Epithelial cell of proximal tubule (primary cell): ENCODE data around the gene ST8SIA1. TPM values are rescaled to one million over a fixed set of nuclear protein-coding genes. Genes with fewer than 3 reads are reported as not detected.

ENCODE experiments used
- DNase-seq: peaks from one replicate; pipeline ENCODE4 v3.0.0-alpha.2; 2011; ENCODE audit warnings: low read depth
- H3K4me3 ChIP-seq: 2 replicates; pipeline ENCODE4 v1.5.1; 2011; ENCODE audit warnings: low read depth, mild to moderate bottlenecking, low read length
- CTCF ChIP-seq: conservative IDR thresholded peaks from 2 replicates; pipeline ENCODE4 v1.5.1; 2012; ENCODE audit warnings: low read depth, mild to moderate bottlenecking, low read length
- total RNA-seq: library from RNA; depleted of rRNA; stranded (reverse); fragments of >200 nt; gene quantifications from 2 replicates; pipeline ENCODE4 v1.2.3, GENCODE V29; 2015

Gene ST8SIA1
- total RNA-seq, 1 donor from 2014 or later, result 1.0 TPM

GRCh38 chr12:22329621-22330020, 4.9 kb downstream of the ST8SIA1 start:
- no peak for DNase-seq
- TF ChIP-seq CTCF, result no peak

GRCh38 chr12:22325218-22325617, 9.3 kb downstream of the ST8SIA1 start:
- no peak for TF ChIP-seq CTCF
- no peak for DNase-seq

More at GRCh38 chr12:22329621-22330020, 4.9 kb downstream of the ST8SIA1 start:
- no peak overlapping the region for H3K4me3 ChIP-seq

GRCh38 chr12:22322091-22322490, 12.4 kb downstream of the ST8SIA1 start:
- DNase-seq, result no peak
- TF ChIP-seq CTCF, result no peak
- no peak overlapping the region for H3K4me3 ChIP-seq

More at GRCh38 chr12:22325218-22325617, 9.3 kb downstream of the ST8SIA1 start:
- no peak overlapping the region for H3K4me3 ChIP-seq

GRCh38 chr12:22321638-22322037, 12.9 kb downstream of the ST8SIA1 start:
- no peak for TF ChIP-seq CTCF
- DNase-seq, result no peak
- no peak overlapping the region for H3K4me3 ChIP-seq

- no peak for DNase-seq
- TF ChIP-seq CTCF, result no peak
- no peak overlapping the region for H3K4me3 ChIP-seq
Observed at GRCh38 chr12:22321018-22321605, 13.4 kb downstream of the ST8SIA1 start.

- no peak for TF ChIP-seq CTCF
- no peak for DNase-seq
Observed at GRCh38 chr12:22318108-22318737, 16.3 kb downstream of the ST8SIA1 start.

GRCh38 chr12:22313963-22314330, 20.6 kb downstream of the ST8SIA1 start:
- DNase-seq, result no peak
- H3K4me3 ChIP-seq, result no peak overlapping the region

More at GRCh38 chr12:22318108-22318737, 16.3 kb downstream of the ST8SIA1 start:
- H3K4me3 ChIP-seq, result no peak overlapping the region

More at GRCh38 chr12:22313963-22314330, 20.6 kb downstream of the ST8SIA1 start:
- TF ChIP-seq CTCF, result no peak
